Activated CD4-positive, alpha-beta T cell treated with anti-CD3 and anti-CD28 coated beads for 1 hour (primary cell): ENCODE results near the gene SOWAHC.
"Not testable (repeated sequence)": the region's sequence is repeated elsewhere in the genome, so short reads cannot be mapped to it uniquely, and the experiment has no call there.

Experiments used
- DNase-seq: peaks from one replicate; pipeline ENCODE4 v3.0.0-alpha.2; 2020

The SOWAHC gene

DNA sequence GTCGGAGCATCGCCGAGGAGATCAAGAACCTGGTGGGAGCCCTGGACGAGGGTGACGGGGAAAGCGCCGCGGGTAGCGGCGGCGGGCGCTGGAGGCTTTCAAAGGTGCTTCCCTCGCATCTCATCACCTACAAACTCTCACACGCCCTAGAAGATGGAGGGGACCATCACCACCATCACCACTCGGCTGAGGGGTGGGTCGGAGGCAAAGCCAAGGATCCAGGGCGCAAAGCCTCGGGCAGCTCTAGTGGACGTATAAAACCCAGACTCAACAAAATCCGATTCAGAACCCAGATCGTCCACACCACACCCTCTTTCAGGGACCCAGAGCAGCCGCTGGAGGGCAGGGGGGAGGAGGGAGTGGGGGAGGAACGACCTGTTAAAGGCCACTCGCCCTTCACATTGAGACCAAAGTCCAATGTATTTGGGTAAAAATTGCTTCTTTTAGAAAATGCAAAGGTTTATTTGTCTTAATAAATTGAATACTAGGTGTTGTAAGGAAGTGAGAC lies 1.5 kb downstream of the SOWAHC start:
- DNase-seq = no peak

DNA sequence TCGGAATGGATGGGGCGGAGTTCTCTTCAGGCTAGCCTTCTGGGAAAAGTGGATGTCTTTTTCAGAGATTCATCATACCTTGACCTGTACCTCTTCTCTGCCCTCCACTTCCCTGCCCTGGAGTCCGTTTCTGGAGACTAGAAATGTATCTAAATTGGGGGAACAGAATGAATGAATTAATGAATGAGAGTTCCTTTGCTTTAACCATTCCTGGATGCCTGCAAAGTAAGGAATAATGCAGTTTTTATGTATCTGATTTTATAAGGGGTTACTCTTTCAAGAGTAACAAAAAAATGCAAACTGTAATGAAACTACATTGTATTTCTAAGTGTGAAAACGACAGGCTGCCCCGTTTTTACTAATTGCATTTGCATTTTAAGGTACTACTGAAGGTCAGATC lies 2.0 kb downstream of the SOWAHC start:
- DNase-seq = no peak

DNA sequence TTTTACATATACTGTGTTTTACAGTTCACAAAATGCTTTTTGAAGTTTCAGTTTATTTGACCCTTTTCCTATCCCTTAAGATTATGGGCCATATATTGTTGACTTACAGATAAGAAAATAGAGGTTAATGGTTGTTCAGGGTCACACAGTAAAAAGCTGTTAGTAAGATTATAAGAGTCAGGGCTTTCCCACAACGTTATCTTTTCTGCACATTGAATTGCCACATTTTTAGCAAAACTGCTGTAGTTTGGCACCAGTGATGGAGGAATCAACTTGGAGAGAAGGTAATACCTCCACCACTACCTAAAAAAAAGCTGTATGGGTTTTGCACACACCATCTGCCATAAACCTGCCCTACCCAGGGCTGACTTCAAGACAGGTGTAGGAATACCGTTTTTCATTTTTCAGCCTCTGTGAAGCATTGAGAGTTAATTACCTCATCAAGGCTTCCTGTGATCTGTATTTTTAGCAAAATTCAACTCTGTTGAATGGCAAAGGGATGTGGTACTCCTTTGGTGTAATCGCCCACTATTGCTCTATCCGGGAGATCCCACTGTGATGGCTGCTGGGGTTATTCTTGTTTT lies 5.0 kb downstream of the SOWAHC start:
- DNase-seq = no peak

DNA sequence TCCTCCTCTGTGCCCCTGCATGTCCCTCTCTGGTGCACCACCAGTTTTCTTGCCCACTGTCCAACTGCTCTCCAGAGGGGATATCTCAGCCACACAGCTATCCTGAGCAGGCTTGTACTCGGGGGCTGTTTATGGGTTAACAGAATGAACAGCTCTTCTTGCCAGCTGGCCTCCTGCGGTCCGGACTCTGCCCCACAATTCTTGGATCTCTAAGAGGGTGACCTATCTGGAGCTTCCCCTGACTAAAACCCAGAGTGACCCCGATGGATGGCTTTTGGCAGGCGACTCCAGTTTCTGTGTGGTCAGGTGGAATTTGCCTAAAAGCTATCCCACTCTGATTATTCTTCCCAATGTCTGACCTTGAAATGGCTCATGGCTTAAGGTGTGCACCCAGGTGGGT lies 9.1 kb downstream of the SOWAHC start:
- DNase-seq = no peak

DNA sequence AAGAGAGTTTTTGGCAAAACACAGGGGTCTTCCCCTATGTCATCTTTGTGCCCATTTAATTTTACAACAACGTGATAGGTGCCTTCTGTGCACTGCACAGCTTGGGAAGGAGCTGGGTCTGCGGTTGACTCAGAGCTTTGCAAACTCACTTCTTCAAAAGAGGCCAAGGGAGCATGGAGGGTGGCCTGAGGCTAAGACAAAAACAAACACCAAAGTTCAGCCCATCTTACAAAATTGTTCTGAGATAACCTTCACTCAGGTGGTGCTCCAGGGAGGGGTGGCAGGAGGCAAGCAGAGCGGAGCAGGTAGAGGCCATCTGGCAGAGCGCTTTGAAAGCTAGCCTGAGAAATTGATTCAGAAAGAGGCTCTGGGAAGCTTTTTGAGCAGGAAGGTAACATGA lies 9.8 kb downstream of the SOWAHC start:
- no peak for DNase-seq

DNA sequence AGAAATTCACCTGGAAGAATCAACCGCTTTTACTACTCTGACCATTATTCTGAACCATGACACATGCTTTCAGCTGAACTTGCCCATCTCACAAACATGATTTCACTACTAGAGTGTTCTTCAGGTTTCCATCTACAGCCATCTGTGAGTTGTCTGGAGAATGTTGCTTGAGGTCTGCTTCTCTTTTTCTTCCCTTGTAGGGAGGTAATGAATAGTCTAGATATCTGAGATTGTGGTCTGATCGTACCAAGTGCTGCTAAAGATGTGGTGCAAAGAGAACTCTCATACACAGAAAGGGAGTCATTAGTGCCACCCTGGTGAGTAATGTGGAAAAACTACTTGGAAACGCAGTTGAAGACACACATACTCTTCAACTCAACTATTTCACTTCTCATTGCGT lies 10.2 kb downstream of the SOWAHC start:
- no peak for DNase-seq

DNA sequence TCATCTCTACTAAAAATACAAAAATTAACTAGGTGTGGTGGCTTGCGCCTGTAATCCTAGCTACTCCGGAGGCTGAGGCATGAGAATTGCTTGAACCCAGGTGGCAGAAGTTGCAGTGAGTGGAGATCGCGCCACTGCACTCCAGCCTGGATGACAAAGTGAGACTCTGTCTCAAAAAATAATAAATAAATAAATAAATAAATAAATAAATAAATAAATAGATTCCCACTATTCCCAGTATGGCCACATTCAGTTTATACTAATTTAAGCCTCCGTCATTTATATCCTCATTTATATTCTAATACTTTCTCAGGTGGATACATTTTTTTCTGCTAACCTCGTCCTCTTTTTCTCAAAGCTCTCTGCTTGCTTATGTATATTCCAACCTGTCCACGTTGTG lies 14.2 kb downstream of the SOWAHC start:
- not testable (repeated sequence) for DNase-seq

DNA sequence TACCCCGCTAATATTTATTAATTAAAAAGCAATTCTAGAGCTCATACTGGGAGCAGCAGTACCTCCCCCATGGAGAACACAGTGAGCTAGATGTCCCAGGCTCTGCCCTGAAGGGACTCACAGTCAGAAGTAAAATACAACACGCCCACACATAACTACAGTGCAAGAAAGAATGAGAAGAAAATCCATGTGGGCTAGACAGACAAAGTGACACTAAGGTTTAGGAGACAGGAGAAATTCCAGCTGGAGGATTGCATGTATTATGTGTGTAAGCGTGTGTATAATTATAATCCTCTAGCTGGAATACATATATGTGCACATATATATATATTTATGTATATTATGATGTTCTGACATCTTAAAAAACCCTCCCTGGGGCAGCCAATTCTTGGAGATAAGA lies 15.7 kb downstream of the SOWAHC start:
- DNase-seq = no peak

DNA sequence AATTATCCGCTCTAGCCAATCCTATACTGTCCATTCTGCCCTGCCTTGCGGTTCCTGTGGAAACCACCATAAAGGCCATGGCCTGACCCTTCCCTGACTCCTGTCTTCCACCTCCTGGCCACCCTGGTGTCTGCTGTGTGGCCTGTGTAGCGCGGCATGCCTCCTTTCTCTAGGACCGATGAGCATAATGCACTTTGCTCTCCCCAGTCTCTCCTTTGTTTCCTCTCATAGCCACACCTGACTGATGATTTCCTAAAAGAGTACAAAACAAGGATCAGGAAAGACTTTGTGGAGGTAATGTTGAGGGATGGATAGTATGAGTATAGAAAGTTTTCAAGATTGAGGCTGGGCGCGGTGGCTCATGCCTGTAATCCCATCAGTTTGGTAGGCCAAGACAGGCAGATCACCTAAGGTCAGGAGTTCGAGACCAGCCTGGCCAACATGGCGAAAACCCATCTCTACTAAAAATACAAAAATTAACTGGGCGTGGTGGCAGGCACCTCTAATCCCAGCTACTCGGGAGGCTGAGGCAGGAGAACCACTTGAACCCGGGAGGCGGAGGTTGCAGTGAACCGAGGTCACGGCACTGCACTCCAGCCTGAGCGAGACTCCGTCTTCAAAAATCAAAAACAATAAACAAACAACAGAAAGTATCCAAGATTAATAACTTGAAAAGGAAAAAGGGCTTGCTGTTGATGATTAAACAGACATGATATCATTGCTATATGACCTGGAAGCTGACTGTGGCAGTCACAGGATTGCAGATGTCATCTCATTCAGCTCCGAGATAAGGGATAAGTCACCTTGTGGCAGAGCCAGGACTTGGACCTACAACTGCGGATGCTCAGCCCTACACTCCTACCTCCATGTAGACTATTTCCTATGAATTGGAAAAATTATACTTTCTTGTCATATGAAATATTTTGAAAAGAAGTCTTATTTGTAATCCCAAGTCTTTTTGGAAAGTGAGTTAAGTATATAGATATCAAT lies 16.6 kb downstream of the SOWAHC start:
- DNase-seq = no peak

DNA sequence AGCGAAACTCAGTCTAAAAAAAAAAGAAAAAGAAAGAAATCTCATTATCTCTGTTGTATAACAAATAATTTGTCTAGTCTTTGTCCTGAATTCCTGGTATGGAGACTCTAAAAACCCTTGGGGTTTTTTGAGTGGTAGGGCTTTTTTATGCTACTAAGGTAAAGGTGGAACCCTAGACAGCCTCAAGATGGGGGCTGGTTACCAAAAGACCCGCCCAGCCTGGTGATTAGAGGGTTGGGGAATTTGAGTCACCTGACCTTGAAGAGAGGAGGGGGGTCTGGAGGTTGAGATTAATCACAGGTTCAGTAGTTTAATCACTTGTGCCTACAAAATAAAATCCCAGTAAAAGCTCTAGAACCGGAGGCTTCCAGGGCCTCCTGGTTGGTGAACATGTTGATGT lies 17.6 kb downstream of the SOWAHC start:
- DNase-seq = no peak

DNA sequence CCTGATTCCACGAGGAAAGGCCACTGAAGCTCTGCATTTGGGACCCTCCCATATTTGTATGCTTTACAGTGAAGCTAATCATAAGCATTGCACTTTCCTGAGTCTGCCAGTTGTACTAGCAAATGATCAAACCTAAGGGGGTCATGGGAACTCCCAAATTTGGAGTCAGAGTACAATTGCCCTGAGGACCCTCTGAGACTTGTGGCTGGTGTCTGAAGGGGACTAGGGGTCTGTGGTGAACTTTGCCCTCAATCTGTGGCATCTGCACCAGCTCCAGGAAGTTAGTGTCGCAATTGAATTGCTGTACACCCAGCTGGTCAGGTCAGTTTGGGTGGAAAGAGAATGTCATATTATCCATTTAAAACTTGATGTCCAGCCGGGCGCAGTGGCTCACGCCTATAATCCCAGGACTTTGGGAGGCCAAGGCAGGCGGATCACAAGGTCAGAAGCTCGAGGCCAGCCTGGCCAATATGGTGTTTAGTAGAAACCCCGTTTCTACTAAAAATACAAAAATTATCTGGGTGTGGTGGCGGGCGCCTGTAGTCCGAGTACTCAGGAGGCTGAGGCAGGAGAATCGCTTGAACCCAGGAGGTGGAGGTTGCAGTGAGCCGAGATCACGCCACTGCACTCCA lies 18.1 kb downstream of the SOWAHC start:
- no peak for DNase-seq

DNA sequence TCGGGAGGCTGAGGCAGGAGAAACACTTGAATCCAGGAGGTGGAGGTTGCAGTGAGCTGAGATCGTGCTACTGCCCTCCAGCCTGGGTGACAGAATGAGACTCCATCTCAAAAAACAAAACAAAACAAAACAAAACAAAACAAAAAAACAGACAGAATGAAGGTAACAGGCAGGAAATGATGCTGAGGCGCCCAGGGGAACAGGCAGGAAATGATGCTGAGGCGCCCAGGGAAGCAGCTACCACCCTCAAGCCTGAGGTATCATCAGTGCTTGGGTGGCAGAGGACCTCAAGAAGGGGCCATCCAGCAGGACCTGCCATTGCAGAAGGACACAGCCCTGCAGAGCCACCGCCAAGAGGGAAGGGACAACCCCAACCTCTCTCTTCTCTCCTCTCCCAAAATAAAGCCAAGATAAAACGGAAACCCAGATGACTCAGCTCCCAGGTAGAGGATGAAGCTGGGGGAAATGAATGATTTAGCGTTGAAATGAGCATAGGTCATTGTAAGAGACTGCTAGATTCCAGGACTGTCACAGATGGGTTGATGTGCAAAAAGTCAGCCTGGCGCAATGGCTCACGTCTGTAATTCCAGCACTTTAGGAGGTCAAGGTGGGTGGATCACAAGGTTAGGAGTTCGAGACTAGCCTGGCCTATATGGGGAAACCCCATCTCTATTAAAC lies 19.3 kb downstream of the SOWAHC start:
- no peak for DNase-seq

DNA sequence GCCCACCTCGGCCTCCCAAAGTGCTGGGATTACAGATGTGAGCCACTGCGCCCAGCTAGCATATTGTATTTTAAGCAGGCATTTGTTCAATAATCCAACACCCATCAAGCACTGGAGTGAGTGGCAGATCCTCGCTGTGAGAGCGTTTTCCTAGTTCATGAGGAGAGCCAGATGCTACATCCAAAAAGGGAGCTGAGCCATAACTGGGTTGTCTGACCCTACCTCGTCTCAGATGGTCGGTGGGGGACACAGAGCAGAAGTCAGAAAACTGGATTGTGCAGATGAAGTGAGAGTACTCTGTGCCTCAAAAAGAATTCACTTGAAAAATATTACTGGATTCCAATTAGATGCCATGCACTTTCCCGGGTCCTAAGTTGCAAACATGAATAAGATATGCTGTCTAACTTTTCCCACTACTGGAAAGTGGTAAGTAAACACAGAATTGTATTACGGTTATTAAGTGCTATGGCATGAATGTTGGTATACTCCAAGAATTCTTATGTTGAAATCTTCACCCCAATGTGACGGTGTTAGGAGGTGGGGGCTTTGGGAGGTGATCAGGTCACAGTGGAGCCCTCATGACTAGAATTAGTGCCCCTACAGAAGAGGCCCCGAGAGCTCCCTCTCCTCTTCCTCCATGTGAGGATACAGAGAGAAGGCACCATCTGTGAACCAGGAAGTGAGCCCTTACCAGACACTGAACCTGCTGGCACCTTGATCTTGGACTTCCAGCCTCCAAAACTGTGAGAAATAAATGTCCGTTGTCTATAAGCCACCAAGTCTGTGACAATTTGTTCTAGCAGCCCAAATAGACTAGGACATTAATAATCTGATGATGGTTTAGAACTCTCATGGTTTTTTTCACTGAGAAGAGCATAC lies 21.5 kb downstream of the SOWAHC start:
- DNase-seq = no peak

DNA sequence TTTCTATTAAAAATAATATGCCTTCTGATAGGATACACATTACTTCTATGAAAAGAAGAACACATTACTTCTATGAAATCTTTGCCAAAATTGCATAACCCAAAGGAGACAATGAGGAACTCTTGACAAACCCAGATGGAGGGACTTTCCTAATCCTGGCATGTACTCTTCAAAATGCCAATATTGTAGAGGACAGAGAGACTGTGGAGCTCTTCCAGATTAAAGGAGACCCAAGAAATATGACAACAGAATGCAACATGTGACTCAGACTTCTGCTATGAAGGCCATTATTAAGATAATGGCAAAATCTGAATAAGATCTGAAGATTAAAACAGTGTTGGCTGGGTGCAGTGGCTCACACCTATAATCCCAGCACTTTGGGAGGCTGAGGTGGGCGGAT lies 22.2 kb downstream of the SOWAHC start:
- DNase-seq = no peak

DNA sequence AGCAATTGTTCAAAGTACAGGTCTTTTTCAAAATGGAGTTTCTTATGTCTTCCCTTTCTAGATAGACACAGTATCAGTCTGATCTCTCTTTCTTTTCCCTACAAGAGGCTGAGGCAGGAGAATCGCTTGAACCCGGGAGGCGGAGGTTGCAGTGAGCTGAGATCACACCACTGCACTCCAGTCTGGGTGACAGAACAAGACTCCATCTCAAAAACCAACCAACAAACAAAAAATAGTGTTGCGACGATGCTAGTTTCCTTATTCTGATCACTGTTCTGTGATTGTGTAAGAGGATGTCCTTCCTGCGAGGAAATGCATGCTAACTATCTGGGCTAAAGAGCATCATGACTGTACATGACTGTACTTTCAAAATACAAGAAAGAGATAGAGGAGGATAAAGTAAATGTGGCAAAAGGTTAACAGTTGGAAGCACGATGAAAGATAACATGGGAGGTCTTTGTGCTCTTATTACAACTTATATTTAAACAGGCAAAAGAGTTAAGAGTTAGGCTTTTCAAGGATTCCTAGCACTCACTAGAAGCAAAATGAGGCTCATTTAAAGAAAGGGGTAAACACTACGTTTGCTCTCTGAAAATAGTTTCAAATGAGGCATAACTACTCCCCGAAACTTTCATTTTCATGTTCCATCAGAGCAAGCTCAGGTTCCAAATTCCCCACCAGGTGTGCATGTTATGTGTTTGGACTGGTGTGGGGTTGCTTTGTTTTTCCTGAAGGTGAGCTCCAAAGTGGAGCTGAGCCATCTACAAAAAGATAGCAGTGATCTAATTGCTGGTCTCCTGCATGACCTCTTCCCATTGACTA lies 23.8 kb downstream of the SOWAHC start:
- DNase-seq = no peak

DNA sequence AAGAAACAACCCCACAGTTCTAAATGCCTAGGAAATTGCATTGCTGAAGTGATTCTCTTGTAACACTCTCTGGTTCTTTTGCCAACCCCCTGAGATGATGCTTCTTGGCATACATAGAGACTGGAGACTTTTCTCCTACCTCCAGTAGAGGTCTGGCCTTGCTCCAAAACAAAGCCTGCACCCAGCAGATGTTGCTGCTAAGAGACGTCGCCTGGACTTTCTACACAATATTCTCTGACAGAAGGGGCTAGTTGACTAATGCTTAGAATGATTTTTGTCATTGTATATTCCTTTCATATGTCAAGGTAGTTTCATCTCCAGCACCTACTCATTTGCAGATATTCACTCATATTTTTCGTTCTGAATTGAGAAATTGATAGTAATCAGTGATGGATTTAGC lies 24.6 kb downstream of the SOWAHC start:
- no peak for DNase-seq

DNA sequence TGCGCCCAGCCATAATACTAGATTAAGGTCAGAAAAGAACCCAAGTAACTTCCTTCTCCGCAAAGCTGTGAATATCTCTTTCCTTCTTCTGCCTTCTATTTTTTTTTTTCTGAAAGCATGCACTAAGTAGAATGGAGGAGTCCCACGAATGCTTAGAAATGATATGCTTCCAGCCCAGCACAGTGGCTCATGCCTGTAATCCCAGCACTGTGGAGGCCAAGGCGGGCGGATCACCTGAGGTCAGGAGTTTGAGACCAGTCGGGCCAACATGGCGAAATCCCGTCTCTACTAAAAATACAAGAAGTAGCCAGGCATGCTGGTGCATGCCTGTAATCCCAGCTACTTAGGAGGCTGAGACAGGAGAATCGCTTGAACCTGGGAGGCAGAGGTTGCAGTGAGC lies 25.8 kb downstream of the SOWAHC start:
- not testable (repeated sequence) for DNase-seq

DNA sequence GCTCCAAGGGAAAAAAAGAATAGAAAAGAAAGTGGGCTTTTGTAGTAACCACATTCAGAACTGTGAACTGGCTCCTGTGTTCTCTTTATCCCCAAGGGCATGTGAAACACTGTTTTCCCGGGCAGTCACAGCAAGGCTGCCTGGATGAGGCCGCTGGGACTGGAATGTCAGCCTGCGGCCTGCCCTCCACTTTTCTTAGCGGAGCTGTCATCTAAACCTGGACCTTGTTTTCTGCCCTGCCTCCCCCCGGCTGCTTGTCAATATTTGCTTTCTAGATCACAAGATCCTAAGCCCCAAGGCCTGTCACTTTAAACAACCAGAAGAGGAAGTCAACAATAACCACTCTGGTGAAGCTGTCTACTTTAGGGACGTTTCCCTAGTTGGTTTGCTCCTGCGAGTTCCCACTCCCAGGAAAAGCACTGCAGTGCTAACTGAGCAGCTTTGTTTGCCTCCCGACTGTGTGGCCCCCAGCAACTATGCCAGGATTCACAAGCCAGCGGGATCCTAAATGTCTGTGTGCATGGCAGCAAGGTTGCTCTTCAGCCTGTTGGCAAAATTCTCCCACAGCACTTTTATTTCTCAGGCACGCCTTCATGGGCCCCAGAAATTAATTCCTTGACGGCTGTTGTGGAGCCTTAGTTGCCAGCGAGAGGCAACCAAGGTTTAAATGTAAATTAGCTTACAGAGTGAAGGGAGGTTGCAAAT lies 30.6 kb downstream of the SOWAHC start:
- no peak for DNase-seq

DNA sequence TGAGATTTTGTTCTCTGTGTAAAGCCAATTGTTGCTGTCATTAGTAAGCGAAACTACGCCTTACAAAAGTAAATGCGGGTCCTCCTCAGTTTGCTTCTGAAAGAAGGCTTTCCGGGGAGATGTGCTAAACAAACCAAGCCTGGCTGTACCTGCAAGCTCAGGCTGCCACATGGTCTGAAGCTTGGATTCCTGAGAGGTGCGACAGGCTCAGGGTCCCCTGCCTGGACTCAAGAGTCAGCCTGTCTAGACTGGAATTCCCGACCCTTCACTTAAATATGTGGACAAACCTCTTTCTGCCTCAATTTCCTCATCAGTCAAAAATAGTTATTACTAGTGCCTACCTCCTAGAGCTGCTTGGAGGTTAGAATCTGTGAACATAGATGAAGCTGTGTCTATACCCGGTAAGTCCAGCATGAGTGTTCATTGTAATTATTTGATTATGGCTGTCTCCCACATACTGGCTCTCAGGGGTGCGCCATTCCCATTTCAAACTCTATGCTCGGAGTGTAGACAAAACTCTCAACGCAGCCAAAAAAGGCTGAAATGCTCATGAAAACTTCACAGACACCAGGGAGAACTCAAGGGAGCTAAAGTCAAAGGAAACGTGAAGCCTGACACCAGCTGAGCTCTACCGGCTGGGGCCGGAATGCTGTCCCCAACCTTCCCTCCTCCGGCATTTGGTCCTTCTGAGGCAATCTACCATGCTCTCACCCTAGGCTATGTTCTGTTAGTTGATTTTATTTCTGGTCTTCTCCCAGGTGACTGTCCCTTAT lies 31.4 kb downstream of the SOWAHC start:
- DNase-seq = no peak

DNA sequence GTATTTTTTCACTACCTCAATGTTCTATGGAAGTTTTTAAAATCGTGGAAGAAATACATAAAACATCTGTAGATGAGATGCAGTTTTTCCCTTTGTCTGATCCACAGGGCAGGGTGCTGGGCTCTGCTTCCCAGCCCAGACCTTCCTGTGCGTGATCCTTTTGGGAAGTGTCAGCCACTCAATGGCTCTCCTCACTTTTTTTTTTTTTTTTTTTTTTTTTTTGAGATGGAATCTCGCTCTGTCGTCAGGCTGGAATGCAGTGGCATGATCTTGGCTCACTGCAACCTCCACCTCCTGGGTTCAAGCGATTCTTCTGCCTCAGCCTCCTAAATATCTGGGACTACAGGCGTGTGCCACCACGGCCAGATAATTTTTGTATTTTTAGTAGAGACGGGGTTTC lies 32.8 kb downstream of the SOWAHC start:
- no peak for DNase-seq
